BJ (cell line): Measurements from ENCODE around the gene ACAP3. TPM values are rescaled to one million over a fixed set of nuclear protein-coding genes. Genes with fewer than 3 reads are reported as not detected.

Source experiments
- CTCF ChIA-PET: fragments of 350-600 bp; formaldehyde crosslinking; extraction: SDS; loops from one replicate; lab custom pipeline; 2021; ENCODE audit warnings: antibody characterized with exemption, inconsistent platforms; lab: Yijun Ruan, JAX
- POLR2A ChIA-PET: fragments of 300-600 bp; sonication (Branson Sonifier 250); formaldehyde crosslinking; extraction: SDS; loops from one replicate; lab custom pipeline; 2021; ENCODE audit warnings: antibody characterized with exemption; lab: Charles Lee
- DNase-seq: peaks from one replicate; pipeline ENCODE4 v3.0.0-alpha.2; 2011; ENCODE audit warnings: low read depth
- H3K27me3 ChIP-seq: 2 replicates; pipeline ENCODE4 v1.6.0; 2011; ENCODE audit warnings: low read length; ENCODE audit not compliant: control insufficient read depth, insufficient read depth
- H3K36me3 ChIP-seq: 2 replicates; pipeline ENCODE4 v1.5.1; 2011; ENCODE audit warnings: low read length; ENCODE audit not compliant: control insufficient read depth, insufficient read depth
- H3K4me3 ChIP-seq: 2 replicates; pipeline ENCODE4 v1.5.1; 2011; ENCODE audit warnings: low read depth, mild to moderate bottlenecking, control low read depth, low read length
- polyA plus RNA-seq: library from polyadenylated mRNA; depleted of rRNA; stranded (reverse); fragments of >200 nt; gene quantifications from 2 replicates; pipeline ENCODE4 v1.2.3, GENCODE V29; 2011
- TF ChIP-seq, protein P1 (sequence below): IDR thresholded peaks from 2 replicates; pipeline ENCODE4 v1.5.1; 2011; ENCODE audit warnings: low read depth, mild to moderate bottlenecking, control low read depth, inconsistent platforms, low read length, moderate library complexity; ENCODE audit not compliant: insufficient read depth

Gene ACAP3
- polyA plus RNA-seq, 1 experiment, result 33.9 TPM

- POLR2A ChIA-PET, result no interaction called here
- Histone ChIP-seq H3K27me3 (no peaks in the 10 kb centered on the region), H3K36me3 (no peaks in the 10 kb centered on the region), H3K4me3 (no peak overlapping the region)
- DNase-seq, result no peak
- TF ChIP-seq, protein P1, sequence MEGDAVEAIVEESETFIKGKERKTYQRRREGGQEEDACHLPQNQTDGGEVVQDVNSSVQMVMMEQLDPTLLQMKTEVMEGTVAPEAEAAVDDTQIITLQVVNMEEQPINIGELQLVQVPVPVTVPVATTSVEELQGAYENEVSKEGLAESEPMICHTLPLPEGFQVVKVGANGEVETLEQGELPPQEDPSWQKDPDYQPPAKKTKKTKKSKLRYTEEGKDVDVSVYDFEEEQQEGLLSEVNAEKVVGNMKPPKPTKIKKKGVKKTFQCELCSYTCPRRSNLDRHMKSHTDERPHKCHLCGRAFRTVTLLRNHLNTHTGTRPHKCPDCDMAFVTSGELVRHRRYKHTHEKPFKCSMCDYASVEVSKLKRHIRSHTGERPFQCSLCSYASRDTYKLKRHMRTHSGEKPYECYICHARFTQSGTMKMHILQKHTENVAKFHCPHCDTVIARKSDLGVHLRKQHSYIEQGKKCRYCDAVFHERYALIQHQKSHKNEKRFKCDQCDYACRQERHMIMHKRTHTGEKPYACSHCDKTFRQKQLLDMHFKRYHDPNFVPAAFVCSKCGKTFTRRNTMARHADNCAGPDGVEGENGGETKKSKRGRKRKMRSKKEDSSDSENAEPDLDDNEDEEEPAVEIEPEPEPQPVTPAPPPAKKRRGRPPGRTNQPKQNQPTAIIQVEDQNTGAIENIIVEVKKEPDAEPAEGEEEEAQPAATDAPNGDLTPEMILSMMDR, result no peak
- CTCF ChIA-PET, result interaction anchor here (1.0 kb wide), 1 partner anchor 20 kb away, joined by 3 read pairs; no protein-coding TSS in a partner anchor
These were observed 22.0 kb downstream of the ACAP3 start for GRCh38 chr1:1285611-1286311.

GRCh38 chr1:1285102-1285571, 22.6 kb downstream of the ACAP3 start:
- Histone ChIP-seq H3K36me3 (no peaks in the 10 kb centered on the region), H3K27me3 (no peaks in the 10 kb centered on the region), H3K4me3 (no peak overlapping the region)
- CTCF ChIA-PET, result interaction anchor here (0.7 to 1.2 kb wide), 2 partner anchors 20 to 163 kb away, joined by 3 to 4 read pairs; no protein-coding TSS in a partner anchor
- DNase-seq, result no peak
- TF ChIP-seq, protein P1, result no peak
- POLR2A ChIA-PET, result no interaction called here

- Histone ChIP-seq H3K36me3 (no peaks in the 10 kb centered on the region), H3K27me3 (no peaks in the 10 kb centered on the region), H3K4me3 (no peak overlapping the region)
- POLR2A ChIA-PET, result no interaction called here
- no peak for DNase-seq
- TF ChIP-seq, protein P1, result no peak
- CTCF ChIA-PET, result interaction anchor here (0.7 to 1.2 kb wide), 2 partner anchors 20 to 162 kb away, joined by 3 to 4 read pairs; no protein-coding TSS in a partner anchor
These were observed 23.3 kb downstream of the ACAP3 start for GRCh38 chr1:1284221-1285101.

DNA sequence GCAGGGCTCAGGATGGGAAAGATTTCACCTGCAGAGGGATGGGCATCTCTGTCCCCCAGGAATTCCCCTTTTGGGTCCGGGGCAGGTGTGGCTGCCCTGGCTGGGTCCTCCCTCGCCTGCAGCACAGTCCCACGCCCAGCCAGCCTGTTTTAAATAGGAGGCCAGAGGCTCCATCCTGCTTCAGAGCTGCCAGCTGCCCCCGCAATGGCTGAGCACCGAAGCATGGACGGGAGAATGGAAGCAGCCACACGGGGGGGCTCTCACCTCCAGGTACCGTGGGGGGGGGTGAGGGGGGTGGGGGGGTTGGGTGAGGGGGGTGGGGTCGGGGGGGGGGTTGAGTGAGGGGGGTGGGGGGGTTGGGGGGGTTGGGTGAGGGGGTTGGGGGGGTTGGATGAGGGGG, 23.9 kb downstream of the ACAP3 start:
- Histone ChIP-seq H3K36me3 (no peaks in the 10 kb centered on the region), H3K4me3 (no peak overlapping the region), H3K27me3 (no peaks in the 10 kb centered on the region)
- TF ChIP-seq, protein P1, result no peak
- CTCF ChIA-PET, result interaction anchor here (0.7 to 1.2 kb wide), 2 partner anchors 12 to 162 kb away, joined by 3 read pairs; no protein-coding TSS in a partner anchor
- POLR2A ChIA-PET, result no interaction called here
- DNase-seq, result no peak

DNA sequence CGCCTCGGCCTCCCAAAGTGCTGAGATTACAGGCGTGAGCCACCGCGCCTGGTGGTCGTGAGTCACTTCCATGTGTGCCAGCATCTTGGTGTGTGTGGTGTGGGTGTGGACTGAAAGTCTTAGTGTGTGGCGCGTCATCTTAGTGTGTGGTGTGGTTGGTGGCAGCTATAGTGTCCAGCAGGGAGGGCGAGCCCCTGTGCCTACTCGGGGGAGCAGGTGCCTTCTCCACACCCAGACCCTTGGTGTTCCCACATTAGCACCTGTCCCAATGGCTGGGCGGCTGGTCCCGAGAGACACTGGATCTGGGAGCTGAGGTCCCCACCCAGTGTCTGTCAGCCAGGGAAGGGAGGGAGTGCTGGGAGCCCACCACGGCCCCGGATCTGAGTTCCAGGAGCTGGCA, 24.7 kb downstream of the ACAP3 start:
- Histone ChIP-seq H3K27me3 (no peaks in the 10 kb centered on the region), H3K4me3 (no peak overlapping the region), H3K36me3 (no peaks in the 10 kb centered on the region)
- TF ChIP-seq, protein P1, result no peak
- POLR2A ChIA-PET, result no interaction called here
- DNase-seq, result no peak
- CTCF ChIA-PET, result interaction anchor here (0.7 to 1.2 kb wide), 2 partner anchors 13 to 161 kb away, joined by 3 read pairs; no protein-coding TSS in a partner anchor
